Kasumi-1 (cell line): Measurements from ENCODE around the gene PYCR2.
A peak's percentile ranks its signal among the peaks of the same experiment; 100 is the strongest.

Experiments used
- DNase-seq, 2 experiments: peaks; one replicate each; lab custom pipeline; 2025; lab: John Stamatoyannopoulos, UW

The PYCR2 gene

DNA sequence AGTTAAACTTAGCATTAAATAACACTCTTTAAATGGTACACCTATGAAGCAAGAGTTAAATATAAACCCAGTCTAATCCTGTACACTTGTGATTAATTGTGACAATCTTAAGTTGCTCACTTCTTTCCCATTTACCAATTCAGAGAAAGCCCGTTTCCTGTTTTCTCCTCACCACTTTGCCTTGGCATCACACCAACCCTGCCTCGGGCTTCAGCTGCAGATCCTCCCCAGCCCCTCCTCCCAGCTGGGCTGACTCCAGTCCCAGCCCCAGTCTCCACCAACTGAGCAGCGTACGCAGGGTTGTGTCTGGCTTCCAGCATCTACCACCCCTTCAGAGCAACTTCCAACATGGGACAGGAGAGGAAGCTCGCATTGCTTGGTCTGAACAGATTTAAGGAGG lies 4.1 kb downstream of the PYCR2 start:
- DNase-seq, result peak; percentile 31 to 42

DNA sequence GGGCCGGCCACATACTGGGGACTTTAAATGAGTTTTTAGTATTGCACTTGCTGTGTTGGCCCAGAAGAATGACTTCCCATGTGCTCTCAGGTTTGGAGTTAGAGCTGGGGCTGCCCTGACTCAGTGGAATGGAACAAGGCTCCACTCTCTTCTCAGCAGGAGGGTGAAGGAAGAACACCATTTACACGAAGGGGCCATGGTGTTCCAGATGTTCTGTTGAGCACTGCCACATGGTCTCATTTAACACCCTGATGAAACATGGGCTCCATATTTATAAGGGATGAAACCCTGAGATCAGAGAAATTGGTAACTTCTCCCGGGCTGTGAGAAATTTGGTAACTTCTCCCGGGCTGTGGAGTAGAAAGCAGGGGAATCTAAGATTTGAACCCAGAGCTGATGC lies 5.8 kb downstream of the PYCR2 start:
- no peak for DNase-seq

DNA sequence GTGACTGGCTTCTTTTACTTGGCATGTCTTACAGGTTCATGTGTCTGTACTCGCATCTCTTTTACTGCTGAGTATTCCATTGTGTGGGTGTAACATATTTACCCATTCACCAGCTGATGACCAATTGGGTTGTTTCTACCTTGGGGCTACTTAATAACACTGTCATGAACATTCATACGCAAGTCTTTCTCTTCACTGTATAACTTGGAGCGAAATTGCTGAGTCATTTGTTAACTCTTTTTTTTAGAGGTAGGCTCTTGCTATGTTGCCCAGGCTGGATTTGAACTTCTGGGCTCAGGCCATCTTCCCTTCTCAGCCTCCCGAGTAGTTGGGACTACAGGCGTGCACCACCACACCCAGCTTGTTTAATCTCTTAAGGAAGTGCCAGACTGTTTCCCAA lies 6.5 kb downstream of the PYCR2 start:
- no peak for DNase-seq

DNA sequence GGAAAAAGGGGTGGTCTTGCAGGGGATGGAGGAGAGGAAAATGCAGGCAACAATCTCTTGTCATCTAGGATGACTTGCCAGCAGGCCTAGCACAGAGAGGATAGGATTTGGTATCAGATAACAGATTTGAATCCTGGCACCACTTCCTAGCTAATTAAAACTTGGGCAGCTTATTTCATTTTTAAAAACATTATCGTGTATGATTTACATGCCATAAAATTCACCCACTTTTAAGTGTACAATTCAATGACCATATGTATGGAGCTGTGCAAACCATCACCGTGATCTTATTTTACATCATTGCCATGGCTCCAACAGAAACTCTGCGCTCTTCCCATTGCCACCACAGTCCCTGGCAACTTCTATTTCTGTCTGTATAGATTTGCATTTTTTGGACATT lies 6.9 kb downstream of the PYCR2 start:
- DNase-seq, result no peak

DNA sequence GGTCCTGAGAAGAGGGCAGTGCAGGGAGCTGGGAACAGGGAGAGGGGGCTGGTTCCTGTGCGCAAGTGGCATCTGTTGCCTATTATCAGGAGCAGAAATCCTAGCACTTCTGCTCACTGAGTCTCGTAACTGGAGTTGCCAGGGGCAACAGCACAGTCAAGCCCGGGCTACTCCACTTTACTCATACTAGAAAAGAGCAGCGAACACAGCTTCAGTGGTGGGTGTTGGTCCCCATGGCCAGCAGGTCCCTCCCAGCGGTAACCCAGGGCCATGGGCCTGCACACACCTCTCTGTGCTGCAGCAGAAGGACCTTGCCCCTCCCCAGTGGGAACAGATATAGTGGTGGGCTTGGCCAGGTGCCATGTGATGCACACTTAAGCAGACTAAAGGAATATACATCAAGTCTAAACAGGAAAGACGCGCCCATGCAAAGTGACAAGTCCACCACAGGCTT lies 8.5 kb downstream of the PYCR2 start:
- no peak for DNase-seq

DNA sequence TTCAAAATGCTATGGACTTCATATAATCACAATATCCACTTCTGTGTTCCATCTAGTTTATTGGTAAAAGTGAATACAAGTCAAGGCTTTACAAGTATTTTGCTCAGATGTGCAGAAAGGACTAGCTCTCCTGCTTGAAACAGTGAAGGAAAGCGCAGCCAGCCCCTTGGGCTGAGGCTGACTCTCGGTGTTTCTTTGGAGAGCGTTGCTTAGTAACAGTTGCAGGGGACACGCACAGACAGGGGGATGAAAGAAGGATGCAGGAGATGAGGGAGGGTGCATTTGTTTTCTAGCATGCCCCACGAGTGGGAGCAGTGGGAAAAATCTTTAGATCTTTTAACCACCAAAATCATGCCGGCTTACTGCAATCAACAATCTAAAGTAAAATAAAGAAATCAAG lies 9.1 kb downstream of the PYCR2 start:
- DNase-seq, result no peak

DNA sequence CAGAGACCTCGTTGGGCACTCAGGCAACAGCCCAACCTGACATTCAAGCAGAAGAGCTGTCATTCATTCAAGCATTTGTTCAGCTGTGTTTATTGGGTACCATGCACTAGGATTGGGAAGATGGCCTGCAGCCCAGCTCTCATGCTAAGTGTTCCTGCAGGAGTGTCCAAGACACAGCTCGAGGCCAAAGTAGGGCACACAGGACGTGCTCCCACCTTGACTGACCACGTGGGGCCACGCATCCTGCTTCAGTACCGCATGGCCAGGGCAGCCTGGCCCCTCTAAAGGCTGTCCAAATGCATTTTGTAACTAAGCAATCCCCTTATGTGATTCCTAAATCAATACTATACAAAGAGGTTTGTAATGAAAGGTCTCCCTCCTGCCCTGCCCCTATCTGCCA lies 9.7 kb downstream of the PYCR2 start:
- no peak for DNase-seq

DNA sequence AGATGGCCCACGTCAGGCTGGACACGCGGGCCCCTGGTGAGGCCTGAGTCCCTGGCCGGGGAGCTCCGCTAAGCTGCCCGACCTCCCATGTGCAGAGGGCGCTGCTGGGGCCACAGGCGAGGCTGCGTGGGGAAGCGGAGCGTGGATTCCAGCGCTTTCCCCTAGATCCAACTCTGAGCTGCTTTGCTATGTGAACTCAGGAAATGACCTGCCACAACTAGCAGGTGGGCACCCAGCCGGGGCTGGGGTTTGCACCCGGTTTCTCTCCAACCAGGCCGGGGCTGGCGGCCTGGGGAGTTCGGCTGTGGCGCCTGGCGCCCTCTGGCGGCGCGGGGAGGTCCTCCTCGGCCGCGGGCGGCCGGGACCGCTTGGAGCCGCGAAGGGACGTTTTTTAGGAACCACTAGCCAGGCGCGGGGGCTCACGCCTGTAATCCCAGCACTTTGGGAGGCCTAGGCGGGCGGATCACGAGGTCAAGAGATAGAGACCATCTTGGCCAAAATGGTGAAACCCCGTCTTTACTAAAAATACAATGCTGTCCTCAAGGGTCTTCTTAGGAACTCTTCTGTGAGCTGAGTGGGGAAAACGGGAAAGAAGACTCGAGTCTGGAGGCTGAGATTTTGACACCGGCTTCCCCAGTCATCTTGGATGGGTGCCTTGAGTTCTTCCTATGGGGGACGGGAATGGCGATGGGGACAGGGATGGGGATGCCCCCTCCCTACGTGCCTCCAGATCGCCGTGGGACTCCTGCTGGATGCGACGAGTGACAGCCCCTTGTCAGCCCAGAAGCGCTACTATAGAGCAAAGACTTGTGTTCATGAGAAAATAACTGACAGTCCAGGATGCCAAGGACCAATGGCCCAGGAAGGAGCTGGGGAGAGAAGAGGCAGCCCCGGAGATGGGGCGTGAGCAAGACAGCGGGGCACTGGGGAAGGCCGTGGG lies 12.6 kb downstream of the PYCR2 start:
- DNase-seq, result peak; percentile 55 to 66

DNA sequence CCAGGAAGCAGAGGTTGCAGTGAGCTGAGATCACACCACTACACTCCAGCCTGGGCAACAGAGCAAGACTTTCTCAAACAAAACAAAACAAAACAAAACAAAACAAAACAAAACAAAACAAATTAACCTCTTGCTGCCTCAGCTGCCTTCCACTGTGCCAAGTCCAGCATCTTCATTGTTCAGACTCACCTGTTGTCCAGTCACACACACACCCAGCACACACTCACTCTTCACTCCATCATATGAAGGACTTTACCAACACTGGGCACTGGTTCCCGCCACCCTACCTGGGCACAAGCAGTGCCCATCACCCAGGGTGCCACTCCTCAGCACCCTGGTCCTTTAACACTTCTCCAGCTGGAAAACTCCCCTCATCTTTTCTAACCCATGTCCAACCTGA lies 14.6 kb downstream of the PYCR2 start:
- no peak for DNase-seq

DNA sequence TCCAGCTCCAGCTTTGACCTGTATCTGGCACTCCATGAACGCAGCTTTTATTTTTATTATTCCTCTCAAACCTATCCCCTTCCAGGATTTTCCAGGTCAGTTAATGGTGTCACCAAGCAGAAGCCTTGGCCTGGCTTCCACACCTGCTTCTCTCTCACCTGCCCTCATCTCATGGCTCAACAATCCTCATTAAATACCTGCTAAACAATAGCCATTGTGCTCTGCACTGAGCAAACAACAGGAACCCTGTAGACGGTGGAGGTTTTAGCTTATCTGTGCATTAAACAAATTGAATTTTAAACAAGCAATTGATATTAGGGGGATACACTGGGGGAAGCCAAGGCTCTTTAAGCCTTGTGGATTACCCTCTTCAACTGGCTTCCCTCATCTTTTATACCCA lies 15.3 kb downstream of the PYCR2 start:
- no peak for DNase-seq

DNA sequence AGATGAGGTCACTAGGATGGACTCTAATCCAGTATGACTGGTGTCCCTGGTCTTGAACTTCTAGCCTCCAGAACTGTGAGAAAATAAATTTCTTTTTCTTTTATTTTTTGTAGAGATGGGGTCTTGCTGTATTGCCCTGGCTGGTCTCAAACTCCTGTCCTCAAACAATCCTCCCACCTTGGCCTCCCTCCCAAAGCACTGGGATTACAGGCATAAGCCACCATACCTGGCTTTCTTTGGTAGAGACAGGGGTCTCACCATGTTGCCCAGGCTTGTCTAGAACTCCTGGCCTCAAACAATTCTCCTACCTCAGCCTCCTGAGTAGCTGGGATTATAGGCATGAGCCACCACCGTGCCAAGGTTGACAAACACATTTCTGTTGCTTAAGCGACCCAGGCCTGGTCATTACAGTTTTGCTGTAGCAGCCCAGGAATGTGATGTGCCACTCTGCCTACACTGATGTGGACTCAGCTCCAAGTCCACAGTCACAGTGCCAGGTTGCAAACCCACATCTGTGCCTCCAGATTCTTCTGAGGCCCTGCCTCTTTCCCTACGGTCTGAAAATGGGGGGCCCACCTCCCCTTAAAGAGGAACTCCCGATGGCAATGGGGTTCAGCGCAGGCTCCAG lies 15.9 kb downstream of the PYCR2 start:
- no peak for DNase-seq

DNA sequence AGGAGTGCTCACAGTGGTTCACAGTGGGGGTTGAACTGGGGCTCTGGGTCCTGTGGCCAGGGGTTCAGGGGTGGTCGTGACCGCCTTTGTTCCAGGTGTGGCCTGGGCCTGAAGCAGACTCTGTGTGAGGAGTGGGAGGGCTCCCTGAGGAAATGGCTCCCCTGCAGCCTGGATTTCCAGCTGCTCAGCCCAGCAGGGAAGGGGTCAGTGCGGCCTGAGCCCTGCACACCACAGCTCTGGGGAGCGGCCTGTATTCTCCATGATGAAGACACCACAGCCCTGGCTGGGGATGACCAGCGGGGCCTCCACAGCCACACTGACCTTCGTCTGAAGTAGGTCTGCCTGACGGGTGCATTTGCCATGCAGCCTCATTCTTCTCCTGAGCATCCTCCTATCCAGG lies 16.7 kb downstream of the PYCR2 start:
- no peak for DNase-seq

DNA sequence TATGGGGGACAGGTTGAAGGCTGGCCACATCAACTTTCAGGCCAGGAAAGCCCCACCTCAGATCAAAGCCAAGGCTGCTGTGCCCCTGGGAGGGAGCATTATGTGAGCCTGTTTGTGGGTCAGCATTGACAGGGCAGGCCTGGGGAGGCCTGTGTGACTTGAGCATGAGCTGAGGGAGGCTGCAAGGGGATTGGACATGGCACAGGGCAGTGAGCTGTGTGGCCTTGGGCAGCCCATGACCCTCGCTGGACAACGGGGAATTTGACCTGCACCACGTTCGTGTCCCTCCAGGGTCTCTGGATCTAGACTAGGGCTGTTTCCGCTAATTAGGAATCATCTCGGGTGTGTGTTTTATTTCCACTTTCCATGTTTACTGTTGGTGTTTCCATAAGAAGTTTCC lies 17.6 kb downstream of the PYCR2 start:
- DNase-seq, result no peak

DNA sequence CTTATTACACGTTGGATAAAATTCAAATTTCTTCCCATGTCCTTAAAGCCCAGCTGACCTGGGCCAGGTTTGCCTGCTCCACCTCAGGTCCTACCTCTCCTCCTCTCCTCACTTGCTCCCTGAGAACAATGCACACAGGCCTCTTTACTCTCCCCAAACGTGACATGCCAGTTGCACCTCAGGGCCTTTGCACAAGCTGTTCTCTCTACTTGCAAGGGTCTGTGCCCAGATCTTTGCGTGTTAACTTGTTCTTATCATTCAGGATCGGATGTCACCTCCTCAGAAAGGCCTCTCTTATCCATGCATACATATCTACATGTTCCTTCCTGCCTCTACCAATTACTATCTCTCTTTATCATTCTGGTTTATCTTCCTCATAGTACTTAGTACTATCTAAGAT lies 20.4 kb downstream of the PYCR2 start:
- DNase-seq, result no peak

DNA sequence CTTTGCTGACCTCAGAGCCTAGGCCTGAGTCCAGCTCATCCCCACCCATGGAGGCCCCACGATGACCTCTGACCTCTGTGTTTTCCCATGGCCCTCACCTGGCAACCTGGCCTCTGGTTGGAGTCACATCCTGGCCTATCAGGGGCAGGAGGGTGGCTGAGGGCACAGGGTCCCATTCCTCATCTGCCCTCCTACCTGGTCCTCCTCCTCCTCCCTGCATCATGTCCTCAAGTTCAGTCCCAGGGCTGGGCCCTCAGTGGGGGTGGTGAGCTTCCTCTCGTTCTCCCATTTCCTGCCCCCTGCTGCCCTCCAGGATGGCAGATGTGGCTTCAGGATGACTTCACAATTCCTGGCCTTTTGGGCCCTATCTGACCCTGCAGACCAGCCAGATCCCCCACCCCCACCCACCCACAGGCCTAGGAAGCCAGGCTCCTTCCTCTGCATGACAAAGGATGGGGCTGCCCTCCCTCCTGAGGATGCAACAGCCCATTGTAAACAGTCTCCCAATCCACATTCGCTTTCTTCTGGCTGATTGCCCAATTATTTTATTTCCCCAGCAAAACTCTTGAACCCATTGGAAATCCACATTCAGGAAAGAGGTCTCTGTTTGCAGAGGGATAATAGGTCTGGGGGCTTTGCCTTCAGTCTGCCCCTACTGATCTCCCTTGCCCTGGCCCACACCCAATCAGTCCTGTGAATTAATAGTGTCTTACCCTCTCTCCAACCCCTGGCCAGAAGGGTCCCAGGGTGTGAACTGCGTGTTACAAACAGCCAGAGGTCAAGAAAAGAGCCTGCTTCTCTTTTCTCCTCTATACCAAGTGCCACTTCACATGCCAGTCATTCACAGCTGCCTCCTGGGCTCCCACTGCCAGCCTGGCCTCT lies 24.8 kb downstream of the PYCR2 start:
- no peak for DNase-seq

DNA sequence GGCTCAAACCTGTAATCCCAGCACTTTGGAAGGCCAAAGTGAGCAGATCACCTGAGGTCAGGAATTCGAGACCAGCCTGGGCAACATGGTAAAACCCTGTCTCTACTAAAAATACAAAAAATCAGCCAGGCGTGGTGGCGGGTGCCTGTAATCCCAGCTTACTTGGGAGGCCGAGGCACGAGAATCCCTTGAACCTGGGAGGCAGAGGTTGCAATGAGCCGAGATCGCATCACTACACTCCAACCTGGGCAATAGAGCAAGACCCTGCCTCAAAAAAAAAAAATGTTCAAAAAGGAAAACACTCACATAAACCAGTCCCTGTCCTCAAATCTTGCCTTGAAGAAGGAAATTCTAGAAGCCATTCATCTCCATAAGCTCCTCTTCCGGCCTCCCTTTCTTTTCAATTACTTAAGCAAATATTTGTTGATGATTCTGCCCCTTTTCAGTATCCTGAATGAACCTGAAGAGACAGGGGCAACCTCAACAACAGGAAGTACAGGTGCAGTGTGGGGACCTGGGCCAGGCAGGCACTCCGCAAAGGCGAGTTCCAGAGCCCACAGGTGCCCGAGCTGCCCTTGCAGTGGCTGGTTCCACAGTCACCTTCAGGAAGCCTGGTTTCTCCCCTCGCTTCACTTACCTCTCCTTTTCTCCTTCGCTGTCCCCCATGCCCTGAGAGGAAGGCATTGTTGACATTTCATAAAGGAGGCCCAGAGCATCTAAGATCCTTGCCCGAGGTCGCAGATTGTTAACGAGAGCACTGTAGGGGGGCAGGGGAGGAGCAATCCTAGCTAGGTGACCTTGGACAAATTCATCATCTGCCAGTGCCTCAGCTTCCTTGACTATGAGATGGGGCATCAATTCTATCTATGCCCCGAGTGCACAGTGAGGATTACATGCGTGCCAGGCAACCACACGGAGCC lies 26.2 kb downstream of the PYCR2 start:
- DNase-seq, result no peak

DNA sequence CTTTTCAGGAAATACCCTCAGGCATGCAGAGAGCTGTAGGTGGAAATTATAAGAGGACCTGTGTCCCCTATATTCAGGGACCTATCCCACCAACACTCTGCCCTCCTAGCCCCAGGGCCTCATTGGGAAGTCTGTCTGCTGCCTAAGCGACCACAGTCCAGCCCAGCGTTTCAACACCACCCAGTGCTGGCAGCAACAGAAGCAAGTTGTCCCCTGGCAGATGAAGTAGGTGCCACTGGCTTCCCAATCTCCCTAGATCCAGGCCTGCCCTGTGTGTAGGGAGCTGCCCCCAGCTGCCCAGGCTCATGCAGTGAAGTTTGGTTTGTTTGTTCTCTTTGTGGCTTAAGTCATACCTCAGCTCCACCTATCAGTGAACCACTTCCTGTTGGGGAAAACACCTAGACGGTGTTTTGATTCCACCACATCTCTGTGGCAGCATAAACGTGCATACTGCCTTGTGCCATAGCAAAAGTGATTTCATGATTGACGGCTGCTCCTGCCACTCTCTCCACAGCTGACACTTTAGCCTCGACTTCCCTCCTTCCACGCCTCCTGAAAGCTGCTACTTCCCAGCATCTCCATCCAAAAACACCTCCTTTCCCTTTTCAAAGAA lies 27.0 kb downstream of the PYCR2 start:
- no peak for DNase-seq

DNA sequence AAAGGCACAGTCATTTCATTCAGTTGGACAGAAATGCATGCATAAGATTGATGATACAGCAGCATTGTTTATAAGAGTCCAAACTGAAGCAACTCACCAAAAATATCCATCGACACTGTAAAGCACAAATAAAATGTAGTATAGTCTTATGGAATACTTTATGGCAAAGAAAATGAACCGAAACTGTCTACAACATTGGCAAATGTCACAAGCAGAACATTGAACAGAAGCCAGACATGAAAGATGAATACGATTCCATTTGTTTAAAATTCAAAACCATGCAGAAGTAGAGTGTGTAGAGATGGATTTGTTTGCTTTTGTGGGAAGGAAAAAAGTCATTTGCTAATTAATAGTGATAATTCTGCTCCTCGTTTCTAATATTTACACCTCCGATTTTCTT lies 27.6 kb downstream of the PYCR2 start:
- DNase-seq, result no peak

DNA sequence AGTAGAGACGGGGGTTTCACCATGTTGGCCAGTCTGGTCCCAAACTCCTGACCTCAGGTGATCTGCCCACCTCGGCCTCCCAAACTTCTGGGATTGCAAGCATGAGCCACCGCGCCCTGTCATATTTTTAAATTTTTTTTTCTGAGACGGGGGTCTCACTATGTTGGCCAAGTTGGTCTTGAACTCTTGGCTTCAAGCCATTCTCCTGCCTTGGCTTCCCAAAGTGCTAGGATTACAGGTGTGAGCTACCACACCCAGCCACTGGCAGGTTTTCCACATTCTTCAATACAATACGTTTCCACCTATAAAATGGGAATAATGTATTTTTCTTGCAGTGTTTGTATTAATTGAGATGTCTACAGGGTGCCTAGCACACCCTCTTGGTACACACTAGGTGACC lies 31.7 kb downstream of the PYCR2 start:
- no peak for DNase-seq

DNA sequence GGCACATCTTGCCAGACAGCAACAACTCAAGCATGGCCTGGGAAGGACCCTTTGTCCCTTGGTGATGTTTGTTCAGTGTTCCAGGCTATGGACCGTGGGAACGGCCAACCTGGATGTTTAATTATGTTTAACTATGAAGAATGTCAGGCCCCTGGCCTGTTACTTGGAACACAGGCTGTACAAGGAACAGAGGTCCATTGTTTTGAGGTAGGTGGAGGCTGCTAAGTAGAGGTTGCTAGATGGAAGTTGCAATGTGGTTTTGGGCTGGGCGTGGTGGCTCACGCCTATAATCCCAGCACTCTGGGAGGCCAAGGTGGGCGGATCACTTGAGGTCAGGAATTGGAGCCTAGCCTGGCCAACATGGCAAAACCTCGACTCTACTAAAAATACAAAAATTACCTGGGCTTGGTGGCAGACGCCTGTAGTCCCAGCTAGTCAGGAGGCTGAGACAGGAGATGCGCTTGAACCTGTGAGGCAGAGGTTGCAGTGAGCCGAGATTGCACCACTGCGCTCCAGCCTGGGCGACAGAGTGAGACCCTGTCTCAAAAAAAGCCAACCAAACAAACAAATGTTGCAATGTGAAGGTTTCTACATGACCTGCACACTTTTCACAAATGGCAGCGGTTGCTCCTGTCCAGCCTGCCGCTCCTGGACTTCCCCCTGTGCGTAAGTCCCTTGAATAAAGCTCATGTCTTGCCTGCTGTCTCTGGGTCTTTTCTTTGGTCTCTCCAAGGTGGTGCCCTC lies 32.6 kb downstream of the PYCR2 start:
- no peak for DNase-seq
